ENCODE measurements around the gene TTC27. TPM values are rescaled to one million over a fixed set of nuclear protein-coding genes. Genes with fewer than 3 reads are reported as not detected.

The TTC27 gene
- total RNA-seq, 2 donors from 2014 or later, result 16.4 to 20.3 TPM

- WGBS, 2 experiments (ENCODE audit: insufficient coverage in 1 of 2, insufficient read length in 1 of 2), result 94 to 100% methylated on average over 1 of the region's 1 CpG
- Mint-ChIP-seq H3K27me3 (ENCODE audit: insufficient read depth) (no peaks in the 10 kb centered on the region), H3K4me1 (peaks cover 7% of the 10 kb centered on the region), H3K4me3 (no peak overlapping the region), H3K27ac (no peak overlapping the region), H3K9me3 (peaks cover 17% of the 10 kb centered on the region), H3K36me3 (ENCODE audit: low read depth) (peaks cover 23% of the 10 kb centered on the region)
- no peak for TF ChIP-seq CTCF (conservative IDR thresholded peaks at IDR 0.05)
- peaks cover 9% of the 10 kb centered on the region for H3K36me3 ChIP-seq (ENCODE audit: control insufficient read depth, insufficient read depth, low read length)
- no peaks in the 10 kb centered on the region for H3K27me3 ChIP-seq (ENCODE audit: control insufficient read depth, insufficient read depth, low read length, poor library complexity, severe bottlenecking)
- H3K9me3 ChIP-seq (ENCODE audit: control insufficient read depth, low read length), result no peaks in the 10 kb centered on the region
- H3K4me1 ChIP-seq (ENCODE audit: control insufficient read depth, insufficient read depth, low read length), result peaks cover 3% of the 10 kb centered on the region
- no peak overlapping the region for H3K9ac ChIP-seq (ENCODE audit: extremely low read depth, low read length, poor library complexity, severe bottlenecking)
- no peak overlapping the region for H3K27ac ChIP-seq (ENCODE audit: low read depth, low read length)
- DNase-seq, result no peak
- H3K4me3 ChIP-seq (ENCODE audit: low read length), result no peak overlapping the region
Observed at GRCh38 chr2:32755666-32756065, 127.8 kb downstream of the TTC27 start.

- Mint-ChIP-seq H3K27me3 (ENCODE audit: insufficient read depth) (no peaks in the 10 kb centered on the region), H3K4me1 (peaks cover 7% of the 10 kb centered on the region), H3K4me3 (no peak overlapping the region), H3K36me3 (ENCODE audit: low read depth) (peaks cover 23% of the 10 kb centered on the region), H3K9me3 (peaks cover 17% of the 10 kb centered on the region), H3K27ac (no peak overlapping the region)
- TF ChIP-seq CTCF (conservative IDR thresholded peaks at IDR 0.05), result no peak
- WGBS, 2 experiments (ENCODE audit: insufficient coverage in 1 of 2, insufficient read length in 1 of 2), result 94 to 100% methylated on average over 6 to 7 of the region's 7 CpGs
- no peak overlapping the region for H3K27ac ChIP-seq (ENCODE audit: low read depth, low read length)
- H3K27me3 ChIP-seq (ENCODE audit: control insufficient read depth, insufficient read depth, low read length, poor library complexity, severe bottlenecking), result no peaks in the 10 kb centered on the region
- peaks cover 9% of the 10 kb centered on the region for H3K36me3 ChIP-seq (ENCODE audit: control insufficient read depth, insufficient read depth, low read length)
- H3K4me3 ChIP-seq (ENCODE audit: low read length), result no peak overlapping the region
- H3K9me3 ChIP-seq (ENCODE audit: control insufficient read depth, low read length), result no peaks in the 10 kb centered on the region
- DNase-seq, result no peak
- H3K9ac ChIP-seq (ENCODE audit: extremely low read depth, low read length, poor library complexity, severe bottlenecking), result no peak overlapping the region
- peaks cover 3% of the 10 kb centered on the region for H3K4me1 ChIP-seq (ENCODE audit: control insufficient read depth, insufficient read depth, low read length)
Observed at GRCh38 chr2:32756074-32756727, 128.4 kb downstream of the TTC27 start.

- Mint-ChIP-seq H3K9me3 (peaks cover 13% of the 10 kb centered on the region), H3K4me3 (no peak overlapping the region), H3K27ac (no peak overlapping the region), H3K4me1 (no peaks in the 10 kb centered on the region), H3K36me3 (ENCODE audit: low read depth) (peaks cover 19% of the 10 kb centered on the region), H3K27me3 (ENCODE audit: insufficient read depth) (no peaks in the 10 kb centered on the region)
- WGBS, 2 experiments (ENCODE audit: insufficient coverage in 1 of 2, insufficient read length in 1 of 2), result 94% methylated on average over 10 to 11 of the region's 11 CpGs
- Histone ChIP-seq H3K27ac (ENCODE audit: low read depth, low read length) (no peak overlapping the region), H3K4me1 (ENCODE audit: control insufficient read depth, insufficient read depth, low read length) (no peaks in the 10 kb centered on the region), H3K4me3 (ENCODE audit: low read length) (no peak overlapping the region), H3K36me3 (ENCODE audit: control insufficient read depth, insufficient read depth, low read length) (peaks cover 9% of the 10 kb centered on the region), H3K9ac (ENCODE audit: extremely low read depth, low read length, poor library complexity, severe bottlenecking) (no peak overlapping the region), H3K9me3 (ENCODE audit: control insufficient read depth, low read length) (no peaks in the 10 kb centered on the region), H3K27me3 (ENCODE audit: control insufficient read depth, insufficient read depth, low read length, poor library complexity, severe bottlenecking) (no peaks in the 10 kb centered on the region)
- TF ChIP-seq CTCF (conservative IDR thresholded peaks at IDR 0.05), result no peak
- DNase-seq, result no peak
Observed at GRCh38 chr2:32758232-32758631, 130.4 kb downstream of the TTC27 start.

Measured in endodermal cell (in vitro differentiated cells).